GM21528 (cell line): Measurements from ENCODE around the gene GNMT.

Source experiments
- ATAC-seq: cut with Tn5 transposase; IDR thresholded peaks from one replicate; pipeline ENCODE4 v1.9.1; 2021; ENCODE audit warnings: mild to moderate bottlenecking, moderate library complexity; ENCODE audit not compliant: unreplicated experiment, low FRiP score

Gene GNMT

GRCh38 chr6:43009124-43009523, 48.6 kb downstream of the GNMT start:
- ATAC-seq, result no peak

GRCh38 chr6:43011207-43011606, 50.7 kb downstream of the GNMT start:
- ATAC-seq, result no peak

GRCh38 chr6:43012364-43012763, 51.8 kb downstream of the GNMT start:
- ATAC-seq, result no peak

- ATAC-seq, result peak; percentile 6
Measured at GRCh38 chr6:43013097-43013842, 52.7 kb downstream of the GNMT start.
